ENCODE data around the gene CIAO2B. TPM values are rescaled to one million over a fixed set of nuclear protein-coding genes. Genes with fewer than 3 reads are reported as not detected.

CIAO2B gene
- total RNA-seq, 1 experiment from 2014 or later, result 59.7 TPM

DNA sequence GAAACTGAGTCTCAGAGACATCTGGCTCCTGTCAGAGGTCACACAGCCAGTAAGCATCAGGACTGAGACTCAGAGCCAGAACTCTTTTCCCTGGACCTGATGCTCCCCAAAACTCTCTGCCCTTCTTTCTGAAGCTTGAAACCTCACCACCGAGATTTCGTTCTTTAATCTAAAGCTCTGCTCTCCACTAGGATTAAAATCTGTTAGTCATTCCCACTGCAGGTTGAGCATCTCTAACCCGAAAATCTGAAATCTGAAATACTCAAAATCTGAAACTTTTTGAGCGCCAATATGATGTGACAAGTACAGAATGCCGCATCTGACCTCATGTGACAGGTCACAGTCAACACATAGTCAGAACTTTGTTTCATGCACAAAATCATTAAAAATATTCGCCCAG, 17.7 kb downstream of the CIAO2B start:
- Mint-ChIP-seq H3K27me3 (ENCODE audit: low read depth) (peaks cover 6% of the 10 kb centered on the region), H3K4me3 (no peak overlapping the region), H3K9me3 (no peaks in the 10 kb centered on the region), H3K36me3 (no peaks in the 10 kb centered on the region), H3K4me1 (no peaks in the 10 kb centered on the region), H3K27ac (no peak overlapping the region)
- ChIA-PET CTCF (interaction anchor here (0.9 to 6.0 kb wide), 5 partner anchors 9 to 239 kb away, joined by 3 to 31 read pairs (median 4); partner anchors contain the start of genes CES3 and RRAD), POLR2A (no interaction called here)
- no peak for ATAC-seq
- TF ChIP-seq, protein P1, sequence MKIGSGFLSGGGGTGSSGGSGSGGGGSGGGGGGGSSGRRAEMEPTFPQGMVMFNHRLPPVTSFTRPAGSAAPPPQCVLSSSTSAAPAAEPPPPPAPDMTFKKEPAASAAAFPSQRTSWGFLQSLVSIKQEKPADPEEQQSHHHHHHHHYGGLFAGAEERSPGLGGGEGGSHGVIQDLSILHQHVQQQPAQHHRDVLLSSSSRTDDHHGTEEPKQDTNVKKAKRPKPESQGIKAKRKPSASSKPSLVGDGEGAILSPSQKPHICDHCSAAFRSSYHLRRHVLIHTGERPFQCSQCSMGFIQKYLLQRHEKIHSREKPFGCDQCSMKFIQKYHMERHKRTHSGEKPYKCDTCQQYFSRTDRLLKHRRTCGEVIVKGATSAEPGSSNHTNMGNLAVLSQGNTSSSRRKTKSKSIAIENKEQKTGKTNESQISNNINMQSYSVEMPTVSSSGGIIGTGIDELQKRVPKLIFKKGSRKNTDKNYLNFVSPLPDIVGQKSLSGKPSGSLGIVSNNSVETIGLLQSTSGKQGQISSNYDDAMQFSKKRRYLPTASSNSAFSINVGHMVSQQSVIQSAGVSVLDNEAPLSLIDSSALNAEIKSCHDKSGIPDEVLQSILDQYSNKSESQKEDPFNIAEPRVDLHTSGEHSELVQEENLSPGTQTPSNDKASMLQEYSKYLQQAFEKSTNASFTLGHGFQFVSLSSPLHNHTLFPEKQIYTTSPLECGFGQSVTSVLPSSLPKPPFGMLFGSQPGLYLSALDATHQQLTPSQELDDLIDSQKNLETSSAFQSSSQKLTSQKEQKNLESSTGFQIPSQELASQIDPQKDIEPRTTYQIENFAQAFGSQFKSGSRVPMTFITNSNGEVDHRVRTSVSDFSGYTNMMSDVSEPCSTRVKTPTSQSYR (CRISPR knock-in tag; IDR thresholded peaks at IDR 0.05), result no peak
- TF ChIP-seq JAZF1 (CRISPR knock-in tag; IDR thresholded peaks at IDR 0.05) (no peak), ZNF232 (CRISPR knock-in tag; IDR thresholded peaks at IDR 0.05) (no peak), NFE2L1 (CRISPR knock-in tag; IDR thresholded peaks at IDR 0.05) (no peak), ZNF396 (CRISPR knock-in tag; IDR thresholded peaks at IDR 0.05; ENCODE audit: borderline replicate concordance) (no peak), ESRRA (CRISPR knock-in tag; IDR thresholded peaks at IDR 0.05; ENCODE audit: borderline replicate concordance) (no peak), NFATC4 (CRISPR knock-in tag; IDR thresholded peaks at IDR 0.05) (no peak), HMGA2 (CRISPR knock-in tag; IDR thresholded peaks at IDR 0.05) (no peak), MYBL2 (CRISPR knock-in tag; IDR thresholded peaks at IDR 0.05) (no peak), OVOL2 (CRISPR knock-in tag; IDR thresholded peaks at IDR 0.05; ENCODE audit: borderline replicate concordance) (no peak), KAT7 (CRISPR knock-in tag; IDR thresholded peaks at IDR 0.05; ENCODE audit: borderline replicate concordance) (no peak), IRF2 (CRISPR knock-in tag; IDR thresholded peaks at IDR 0.05; ENCODE audit: borderline replicate concordance, low read depth) (no peak)
- TF ChIP-seq, protein P2, sequence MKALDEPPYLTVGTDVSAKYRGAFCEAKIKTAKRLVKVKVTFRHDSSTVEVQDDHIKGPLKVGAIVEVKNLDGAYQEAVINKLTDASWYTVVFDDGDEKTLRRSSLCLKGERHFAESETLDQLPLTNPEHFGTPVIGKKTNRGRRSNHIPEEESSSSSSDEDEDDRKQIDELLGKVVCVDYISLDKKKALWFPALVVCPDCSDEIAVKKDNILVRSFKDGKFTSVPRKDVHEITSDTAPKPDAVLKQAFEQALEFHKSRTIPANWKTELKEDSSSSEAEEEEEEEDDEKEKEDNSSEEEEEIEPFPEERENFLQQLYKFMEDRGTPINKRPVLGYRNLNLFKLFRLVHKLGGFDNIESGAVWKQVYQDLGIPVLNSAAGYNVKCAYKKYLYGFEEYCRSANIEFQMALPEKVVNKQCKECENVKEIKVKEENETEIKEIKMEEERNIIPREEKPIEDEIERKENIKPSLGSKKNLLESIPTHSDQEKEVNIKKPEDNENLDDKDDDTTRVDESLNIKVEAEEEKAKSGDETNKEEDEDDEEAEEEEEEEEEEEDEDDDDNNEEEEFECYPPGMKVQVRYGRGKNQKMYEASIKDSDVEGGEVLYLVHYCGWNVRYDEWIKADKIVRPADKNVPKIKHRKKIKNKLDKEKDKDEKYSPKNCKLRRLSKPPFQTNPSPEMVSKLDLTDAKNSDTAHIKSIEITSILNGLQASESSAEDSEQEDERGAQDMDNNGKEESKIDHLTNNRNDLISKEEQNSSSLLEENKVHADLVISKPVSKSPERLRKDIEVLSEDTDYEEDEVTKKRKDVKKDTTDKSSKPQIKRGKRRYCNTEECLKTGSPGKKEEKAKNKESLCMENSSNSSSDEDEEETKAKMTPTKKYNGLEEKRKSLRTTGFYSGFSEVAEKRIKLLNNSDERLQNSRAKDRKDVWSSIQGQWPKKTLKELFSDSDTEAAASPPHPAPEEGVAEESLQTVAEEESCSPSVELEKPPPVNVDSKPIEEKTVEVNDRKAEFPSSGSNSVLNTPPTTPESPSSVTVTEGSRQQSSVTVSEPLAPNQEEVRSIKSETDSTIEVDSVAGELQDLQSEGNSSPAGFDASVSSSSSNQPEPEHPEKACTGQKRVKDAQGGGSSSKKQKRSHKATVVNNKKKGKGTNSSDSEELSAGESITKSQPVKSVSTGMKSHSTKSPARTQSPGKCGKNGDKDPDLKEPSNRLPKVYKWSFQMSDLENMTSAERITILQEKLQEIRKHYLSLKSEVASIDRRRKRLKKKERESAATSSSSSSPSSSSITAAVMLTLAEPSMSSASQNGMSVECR (CRISPR knock-in tag; IDR thresholded peaks at IDR 0.05; ENCODE audit: borderline replicate concordance), result no peak
- TF ChIP-seq, protein P3, sequence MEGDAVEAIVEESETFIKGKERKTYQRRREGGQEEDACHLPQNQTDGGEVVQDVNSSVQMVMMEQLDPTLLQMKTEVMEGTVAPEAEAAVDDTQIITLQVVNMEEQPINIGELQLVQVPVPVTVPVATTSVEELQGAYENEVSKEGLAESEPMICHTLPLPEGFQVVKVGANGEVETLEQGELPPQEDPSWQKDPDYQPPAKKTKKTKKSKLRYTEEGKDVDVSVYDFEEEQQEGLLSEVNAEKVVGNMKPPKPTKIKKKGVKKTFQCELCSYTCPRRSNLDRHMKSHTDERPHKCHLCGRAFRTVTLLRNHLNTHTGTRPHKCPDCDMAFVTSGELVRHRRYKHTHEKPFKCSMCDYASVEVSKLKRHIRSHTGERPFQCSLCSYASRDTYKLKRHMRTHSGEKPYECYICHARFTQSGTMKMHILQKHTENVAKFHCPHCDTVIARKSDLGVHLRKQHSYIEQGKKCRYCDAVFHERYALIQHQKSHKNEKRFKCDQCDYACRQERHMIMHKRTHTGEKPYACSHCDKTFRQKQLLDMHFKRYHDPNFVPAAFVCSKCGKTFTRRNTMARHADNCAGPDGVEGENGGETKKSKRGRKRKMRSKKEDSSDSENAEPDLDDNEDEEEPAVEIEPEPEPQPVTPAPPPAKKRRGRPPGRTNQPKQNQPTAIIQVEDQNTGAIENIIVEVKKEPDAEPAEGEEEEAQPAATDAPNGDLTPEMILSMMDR (IDR thresholded peaks at IDR 0.05), result no peak
- TF ChIP-seq, protein P4, sequence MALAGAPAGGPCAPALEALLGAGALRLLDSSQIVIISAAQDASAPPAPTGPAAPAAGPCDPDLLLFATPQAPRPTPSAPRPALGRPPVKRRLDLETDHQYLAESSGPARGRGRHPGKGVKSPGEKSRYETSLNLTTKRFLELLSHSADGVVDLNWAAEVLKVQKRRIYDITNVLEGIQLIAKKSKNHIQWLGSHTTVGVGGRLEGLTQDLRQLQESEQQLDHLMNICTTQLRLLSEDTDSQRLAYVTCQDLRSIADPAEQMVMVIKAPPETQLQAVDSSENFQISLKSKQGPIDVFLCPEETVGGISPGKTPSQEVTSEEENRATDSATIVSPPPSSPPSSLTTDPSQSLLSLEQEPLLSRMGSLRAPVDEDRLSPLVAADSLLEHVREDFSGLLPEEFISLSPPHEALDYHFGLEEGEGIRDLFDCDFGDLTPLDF (CRISPR knock-in tag; IDR thresholded peaks at IDR 0.05), result no peak
- TF ChIP-seq, protein P5, sequence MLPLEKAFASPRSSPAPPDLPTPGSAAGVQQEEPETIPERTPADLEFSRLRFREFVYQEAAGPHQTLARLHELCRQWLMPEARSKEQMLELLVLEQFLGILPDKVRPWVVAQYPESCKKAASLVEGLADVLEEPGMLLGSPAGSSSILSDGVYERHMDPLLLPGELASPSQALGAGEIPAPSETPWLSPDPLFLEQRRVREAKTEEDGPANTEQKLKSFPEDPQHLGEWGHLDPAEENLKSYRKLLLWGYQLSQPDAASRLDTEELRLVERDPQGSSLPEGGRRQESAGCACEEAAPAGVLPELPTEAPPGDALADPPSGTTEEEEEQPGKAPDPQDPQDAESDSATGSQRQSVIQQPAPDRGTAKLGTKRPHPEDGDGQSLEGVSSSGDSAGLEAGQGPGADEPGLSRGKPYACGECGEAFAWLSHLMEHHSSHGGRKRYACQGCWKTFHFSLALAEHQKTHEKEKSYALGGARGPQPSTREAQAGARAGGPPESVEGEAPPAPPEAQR (CRISPR knock-in tag; IDR thresholded peaks at IDR 0.05), result no peak
- DNase-seq (ENCODE audit: low spot score), result no peak
